ENCODE measurements around the gene C1orf198. TPM values are rescaled to one million over a fixed set of nuclear protein-coding genes. Genes with fewer than 3 reads are reported as not detected.

Gene C1orf198
- total and polyA plus RNA-seq, 9 donors, result 55.4 to 92.7 (median 65.8) TPM

DNA sequence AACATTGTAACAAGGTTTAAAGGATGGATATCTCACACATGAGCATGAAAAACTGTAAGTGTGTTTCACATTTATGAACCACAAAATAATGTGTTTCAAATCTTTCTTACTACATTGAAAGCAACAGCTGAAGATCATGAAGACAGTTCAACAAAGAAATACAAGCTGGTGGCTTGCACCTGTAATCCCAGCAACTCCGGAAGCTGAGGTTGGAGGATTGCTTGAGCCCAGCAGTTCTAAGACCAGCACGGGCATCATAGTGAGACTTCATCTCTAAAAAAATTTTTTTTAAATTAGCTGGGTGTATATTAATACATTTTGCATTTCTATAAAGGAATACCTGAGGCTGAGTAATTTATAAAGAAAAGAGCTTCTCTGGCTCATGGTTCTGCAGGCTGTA lies 27.1 kb upstream of the C1orf198 start:
- no CpG with 5 or more reads among the region's 2 CpGs for WGBS (ENCODE audit: insufficient coverage)
- no peaks in the 10 kb centered on the region for H3K36me3 ChIP-seq (ENCODE audit: control insufficient read depth, insufficient read depth, low read length)
- H3K4me1 ChIP-seq (ENCODE audit: control insufficient read depth, insufficient read depth, low read length), result peaks cover 22% of the 10 kb centered on the region
- H3K4me3 ChIP-seq (ENCODE audit: low read length), result no peak overlapping the region
- no peak for DNase-seq
- no peaks in the 10 kb centered on the region for H3K9me3 ChIP-seq (replicated peaks; ENCODE audit: control insufficient read depth, low read depth, low read length)
- H3K27me3 ChIP-seq (ENCODE audit: control insufficient read depth, insufficient read depth, low read length), result no peaks in the 10 kb centered on the region
- H3K27ac ChIP-seq (ENCODE audit: low read length), result no peak overlapping the region

DNA sequence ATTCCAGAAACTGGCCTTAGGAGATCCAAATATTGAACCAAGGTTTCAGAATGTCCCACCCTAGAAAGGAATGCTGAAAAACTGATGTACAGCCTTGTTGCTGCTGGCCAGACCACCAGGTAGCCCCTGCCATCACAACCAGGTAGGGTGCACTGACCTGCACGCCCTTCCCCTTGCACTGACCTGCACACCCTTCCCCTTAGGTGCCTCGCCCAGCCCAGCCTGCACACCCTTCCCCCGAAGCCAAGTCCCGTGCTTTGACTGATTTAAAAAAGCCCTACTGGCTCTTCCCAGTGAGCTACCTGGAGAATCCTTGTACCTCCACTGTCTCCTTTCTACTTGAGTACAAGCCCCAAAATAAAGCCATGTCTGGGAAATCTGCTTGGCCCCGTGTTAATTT lies 26.3 kb upstream of the C1orf198 start:
- H3K27me3 ChIP-seq (ENCODE audit: control insufficient read depth, insufficient read depth, low read length), result no peaks in the 10 kb centered on the region
- no peak overlapping the region for H3K4me3 ChIP-seq (ENCODE audit: low read length)
- H3K27ac ChIP-seq (ENCODE audit: low read length), result no peak overlapping the region
- H3K4me1 ChIP-seq (ENCODE audit: control insufficient read depth, insufficient read depth, low read length), result peaks cover 22% of the 10 kb centered on the region
- no peak for DNase-seq
- no peaks in the 10 kb centered on the region for H3K36me3 ChIP-seq (ENCODE audit: control insufficient read depth, insufficient read depth, low read length)
- WGBS (ENCODE audit: insufficient coverage), result 95% methylated on average over 4 of the region's 5 CpGs
- no peaks in the 10 kb centered on the region for H3K9me3 ChIP-seq (replicated peaks; ENCODE audit: control insufficient read depth, low read depth, low read length)

DNA sequence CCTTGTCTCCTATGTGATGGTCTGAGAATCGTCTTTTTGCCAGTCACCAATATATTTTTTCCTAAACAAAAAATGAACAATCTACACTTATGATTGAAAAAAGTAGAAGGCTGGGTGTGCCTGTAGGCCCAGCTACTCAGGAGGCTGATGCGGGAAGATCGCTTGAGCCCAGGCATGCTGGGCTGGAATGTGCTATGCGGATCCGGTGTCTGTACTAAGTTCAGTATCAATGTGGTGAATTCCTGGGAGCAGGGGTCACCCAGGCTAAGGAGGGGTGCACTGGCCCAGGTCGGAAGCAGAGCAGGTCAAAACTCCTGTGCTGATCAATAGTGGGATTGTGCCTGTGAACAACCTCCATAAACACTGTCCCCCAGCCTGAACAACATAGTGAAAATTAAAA lies 25.7 kb upstream of the C1orf198 start:
- Histone ChIP-seq H3K27me3 (ENCODE audit: control insufficient read depth, insufficient read depth, low read length) (no peaks in the 10 kb centered on the region), H3K27ac (ENCODE audit: low read length) (no peak overlapping the region), H3K4me3 (ENCODE audit: low read length) (no peak overlapping the region), H3K4me1 (ENCODE audit: control insufficient read depth, insufficient read depth, low read length) (peaks cover 22% of the 10 kb centered on the region), H3K9me3 (replicated peaks; ENCODE audit: control insufficient read depth, low read depth, low read length) (no peaks in the 10 kb centered on the region), H3K36me3 (ENCODE audit: control insufficient read depth, insufficient read depth, low read length) (no peaks in the 10 kb centered on the region)
- WGBS (ENCODE audit: insufficient coverage), result 93% methylated on average over 2 of the region's 6 CpGs
- DNase-seq, result no peak

GRCh38 chr1:230892018-230892491 lies 23.7 kb upstream of the C1orf198 start:
- Histone ChIP-seq H3K4me3 (ENCODE audit: low read length) (no peak overlapping the region), H3K27me3 (ENCODE audit: control insufficient read depth, insufficient read depth, low read length) (no peaks in the 10 kb centered on the region), H3K27ac (ENCODE audit: low read length) (peak overlapping the region; percentile 17), H3K4me1 (ENCODE audit: control insufficient read depth, insufficient read depth, low read length) (peaks cover 16% of the 10 kb centered on the region), H3K36me3 (ENCODE audit: control insufficient read depth, insufficient read depth, low read length) (no peaks in the 10 kb centered on the region), H3K9me3 (replicated peaks; ENCODE audit: control insufficient read depth, low read depth, low read length) (no peaks in the 10 kb centered on the region)
- peak; percentile 33 for DNase-seq
- 50% methylated on average over 1 of the region's 6 CpGs for WGBS (ENCODE audit: insufficient coverage)

DNA sequence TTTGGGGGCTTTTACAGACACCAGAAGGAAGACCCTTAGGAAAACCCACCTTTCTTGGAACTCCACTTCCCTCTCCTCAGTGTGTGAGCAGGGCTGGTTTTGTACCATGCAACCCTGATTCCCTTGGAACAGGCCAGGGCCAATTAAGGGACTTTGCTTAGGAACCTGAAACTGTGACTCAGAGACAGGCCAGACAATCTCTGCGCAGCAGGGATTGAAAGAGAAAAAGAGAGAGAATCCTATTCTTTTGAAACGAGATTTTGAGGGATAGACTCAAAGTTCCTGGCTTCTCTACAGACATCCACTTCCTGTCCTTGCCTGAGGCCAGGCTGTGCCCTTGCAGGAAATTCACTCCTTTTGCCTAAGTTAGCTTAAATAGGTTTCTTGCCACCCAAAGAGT lies 23.1 kb upstream of the C1orf198 start:
- 33% methylated on average over 1 of the region's 2 CpGs for WGBS (ENCODE audit: insufficient coverage)
- H3K4me3 ChIP-seq (ENCODE audit: low read length), result no peak overlapping the region
- H3K4me1 ChIP-seq (ENCODE audit: control insufficient read depth, insufficient read depth, low read length), result peaks cover 15% of the 10 kb centered on the region
- H3K36me3 ChIP-seq (ENCODE audit: control insufficient read depth, insufficient read depth, low read length), result no peaks in the 10 kb centered on the region
- H3K27me3 ChIP-seq (ENCODE audit: control insufficient read depth, insufficient read depth, low read length), result no peaks in the 10 kb centered on the region
- no peak for DNase-seq
- H3K9me3 ChIP-seq (replicated peaks; ENCODE audit: control insufficient read depth, low read depth, low read length), result no peaks in the 10 kb centered on the region
- peak overlapping the region; percentile 17 for H3K27ac ChIP-seq (ENCODE audit: low read length)

DNA sequence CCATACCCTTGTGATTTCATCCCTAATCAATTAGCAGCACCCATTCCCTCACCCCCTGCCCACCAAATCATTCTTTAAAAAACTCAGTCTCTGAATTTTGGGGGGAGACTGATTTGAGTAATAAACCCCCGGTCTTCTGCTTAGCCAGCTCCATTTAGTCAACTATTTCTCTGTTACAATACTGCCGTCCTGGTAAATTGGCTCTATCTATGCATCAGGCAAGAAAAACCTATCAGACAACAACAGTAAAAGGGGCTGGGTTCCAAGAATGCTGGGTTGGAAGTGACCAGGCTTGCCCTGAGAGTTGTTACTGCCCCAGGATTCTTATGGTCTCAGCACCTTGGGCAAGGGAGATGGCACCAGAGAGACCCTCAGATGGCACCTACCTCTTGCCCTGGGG lies 16.3 kb upstream of the C1orf198 start:
- no peaks in the 10 kb centered on the region for H3K36me3 ChIP-seq (ENCODE audit: control insufficient read depth, insufficient read depth, low read length)
- peaks cover 7% of the 10 kb centered on the region for H3K27me3 ChIP-seq (ENCODE audit: control insufficient read depth, insufficient read depth, low read length)
- WGBS (ENCODE audit: insufficient coverage), result no CpG with 5 or more reads among the region's 2 CpGs

DNA sequence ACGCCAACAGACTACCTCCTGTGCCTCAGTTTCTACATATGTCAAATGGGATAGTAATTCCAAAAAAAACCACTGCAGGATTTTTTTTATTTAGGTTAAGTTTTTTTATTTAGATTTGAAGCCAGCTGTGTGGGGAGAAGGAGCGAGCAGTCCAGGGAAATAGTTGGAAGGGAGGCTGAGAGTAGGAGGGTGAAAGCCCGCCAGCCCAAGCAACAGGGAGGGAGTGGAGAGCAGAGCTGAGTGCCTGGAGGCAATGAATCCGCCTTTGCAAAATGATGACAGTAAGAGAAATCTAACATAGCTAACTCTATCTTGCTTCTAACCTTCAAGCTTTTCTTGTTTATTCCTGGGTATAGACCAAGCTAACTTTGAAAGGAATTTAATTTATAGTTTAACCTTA lies 15.6 kb upstream of the C1orf198 start:
- no peaks in the 10 kb centered on the region for H3K36me3 ChIP-seq (ENCODE audit: control insufficient read depth, insufficient read depth, low read length)
- no peak overlapping the region for H3K4me3 ChIP-seq (ENCODE audit: low read length)
- peak; percentile 91 for DNase-seq
- WGBS (ENCODE audit: insufficient coverage), result 13% methylated on average over 2 of the region's 4 CpGs
- H3K4me1 ChIP-seq (ENCODE audit: control insufficient read depth, insufficient read depth, low read length), result peaks cover 13% of the 10 kb centered on the region
- H3K27ac ChIP-seq (ENCODE audit: low read length), result no peak overlapping the region
- H3K9me3 ChIP-seq (replicated peaks; ENCODE audit: control insufficient read depth, low read depth, low read length), result peaks cover 8% of the 10 kb centered on the region
- H3K27me3 ChIP-seq (ENCODE audit: control insufficient read depth, insufficient read depth, low read length), result peaks cover 7% of the 10 kb centered on the region

More for the DNA sequence above, 16.3 kb upstream of the C1orf198 start:
- DNase-seq, result no peak
- H3K4me3 ChIP-seq (ENCODE audit: low read length), result no peak overlapping the region
- H3K4me1 ChIP-seq (ENCODE audit: control insufficient read depth, insufficient read depth, low read length), result peaks cover 9% of the 10 kb centered on the region
- H3K9me3 ChIP-seq (replicated peaks; ENCODE audit: control insufficient read depth, low read depth, low read length), result peaks cover 8% of the 10 kb centered on the region
- no peak overlapping the region for H3K27ac ChIP-seq (ENCODE audit: low read length)

GRCh38 chr1:230879778-230880177 lies 11.5 kb upstream of the C1orf198 start:
- Histone ChIP-seq H3K4me1 (ENCODE audit: control insufficient read depth, insufficient read depth, low read length) (peaks cover 19% of the 10 kb centered on the region), H3K27ac (ENCODE audit: low read length) (no peak overlapping the region), H3K27me3 (ENCODE audit: control insufficient read depth, insufficient read depth, low read length) (peaks cover 9% of the 10 kb centered on the region), H3K36me3 (ENCODE audit: control insufficient read depth, insufficient read depth, low read length) (no peaks in the 10 kb centered on the region), H3K9me3 (replicated peaks; ENCODE audit: control insufficient read depth, low read depth, low read length) (peaks cover 4% of the 10 kb centered on the region), H3K4me3 (ENCODE audit: low read length) (no peak overlapping the region)
- DNase-seq, result no peak
- 38% methylated on average over 1 of the region's 8 CpGs for WGBS (ENCODE audit: insufficient coverage)

- WGBS (ENCODE audit: insufficient coverage), result 22% methylated on average over 1 of the region's 5 CpGs
- Histone ChIP-seq H3K9me3 (replicated peaks; ENCODE audit: control insufficient read depth, low read depth, low read length) (no peaks in the 10 kb centered on the region), H3K27ac (ENCODE audit: low read length) (peak overlapping the region; percentile 13), H3K36me3 (ENCODE audit: control insufficient read depth, insufficient read depth, low read length) (no peaks in the 10 kb centered on the region), H3K4me3 (ENCODE audit: low read length) (no peak overlapping the region), H3K27me3 (ENCODE audit: control insufficient read depth, insufficient read depth, low read length) (peaks cover 11% of the 10 kb centered on the region), H3K4me1 (ENCODE audit: control insufficient read depth, insufficient read depth, low read length) (peaks cover 15% of the 10 kb centered on the region)
- peak; percentile 85 for DNase-seq
These were observed 10.3 kb upstream of the C1orf198 start for GRCh38 chr1:230878591-230878990.

GRCh38 chr1:230877924-230878590 lies 9.7 kb upstream of the C1orf198 start:
- Histone ChIP-seq H3K4me1 (ENCODE audit: control insufficient read depth, insufficient read depth, low read length) (peaks cover 14% of the 10 kb centered on the region), H3K4me3 (ENCODE audit: low read length) (no peak overlapping the region), H3K27ac (ENCODE audit: low read length) (no peak overlapping the region), H3K9me3 (replicated peaks; ENCODE audit: control insufficient read depth, low read depth, low read length) (no peaks in the 10 kb centered on the region), H3K27me3 (ENCODE audit: control insufficient read depth, insufficient read depth, low read length) (peaks cover 11% of the 10 kb centered on the region), H3K36me3 (ENCODE audit: control insufficient read depth, insufficient read depth, low read length) (no peaks in the 10 kb centered on the region)
- DNase-seq, result no peak
- WGBS (ENCODE audit: insufficient coverage), result 60% methylated on average over 1 of the region's 4 CpGs

Measured in muscle of leg (tissue), 11 donors.